Measurements from ENCODE around the gene CHCHD6.

DNA sequence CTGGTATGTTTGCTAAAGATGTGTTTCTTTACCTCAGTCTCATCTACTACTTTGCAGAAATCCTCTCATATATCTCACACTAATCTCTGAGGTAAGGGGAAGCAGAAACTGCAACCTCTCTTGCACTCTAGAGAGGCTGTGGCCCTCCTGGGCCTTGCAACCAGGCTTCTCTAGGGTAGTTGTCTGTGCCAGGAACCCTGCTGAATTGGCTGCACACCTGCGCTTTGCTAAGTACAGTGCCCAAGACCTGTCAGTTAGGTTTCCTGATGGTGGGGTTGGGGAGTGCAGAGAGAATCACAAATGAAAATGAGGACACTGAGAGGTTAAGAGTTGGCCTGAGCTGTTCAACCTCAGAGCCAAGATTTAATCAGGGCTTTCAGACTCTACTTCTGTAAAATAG is 161.7 kb downstream of the CHCHD6 start:
- TF ChIP-seq, protein P1, sequence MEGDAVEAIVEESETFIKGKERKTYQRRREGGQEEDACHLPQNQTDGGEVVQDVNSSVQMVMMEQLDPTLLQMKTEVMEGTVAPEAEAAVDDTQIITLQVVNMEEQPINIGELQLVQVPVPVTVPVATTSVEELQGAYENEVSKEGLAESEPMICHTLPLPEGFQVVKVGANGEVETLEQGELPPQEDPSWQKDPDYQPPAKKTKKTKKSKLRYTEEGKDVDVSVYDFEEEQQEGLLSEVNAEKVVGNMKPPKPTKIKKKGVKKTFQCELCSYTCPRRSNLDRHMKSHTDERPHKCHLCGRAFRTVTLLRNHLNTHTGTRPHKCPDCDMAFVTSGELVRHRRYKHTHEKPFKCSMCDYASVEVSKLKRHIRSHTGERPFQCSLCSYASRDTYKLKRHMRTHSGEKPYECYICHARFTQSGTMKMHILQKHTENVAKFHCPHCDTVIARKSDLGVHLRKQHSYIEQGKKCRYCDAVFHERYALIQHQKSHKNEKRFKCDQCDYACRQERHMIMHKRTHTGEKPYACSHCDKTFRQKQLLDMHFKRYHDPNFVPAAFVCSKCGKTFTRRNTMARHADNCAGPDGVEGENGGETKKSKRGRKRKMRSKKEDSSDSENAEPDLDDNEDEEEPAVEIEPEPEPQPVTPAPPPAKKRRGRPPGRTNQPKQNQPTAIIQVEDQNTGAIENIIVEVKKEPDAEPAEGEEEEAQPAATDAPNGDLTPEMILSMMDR (IDR thresholded peaks at IDR 0.05 in 2 of 3, conservative IDR thresholded peaks at IDR 0.05 in 1 of 3; ENCODE audit: borderline replicate concordance in 1 of 3, insufficient read depth in 1 of 3, low read depth in 2 of 3, low read length in 2 of 3) = no peak
- TF ChIP-seq, protein P2, sequence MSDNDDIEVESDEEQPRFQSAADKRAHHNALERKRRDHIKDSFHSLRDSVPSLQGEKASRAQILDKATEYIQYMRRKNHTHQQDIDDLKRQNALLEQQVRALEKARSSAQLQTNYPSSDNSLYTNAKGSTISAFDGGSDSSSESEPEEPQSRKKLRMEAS (IDR thresholded peaks at IDR 0.05) = no peak
- TF ChIP-seq JUND (IDR thresholded peaks at IDR 0.05) = no peak
- no peak for TF ChIP-seq POLR2A (IDR thresholded peaks at IDR 0.05; ENCODE audit: borderline replicate concordance, extremely low read depth, insufficient read depth, insufficient read length)
- no peak for TF ChIP-seq EZH2phosphoT487 (IDR thresholded peaks at IDR 0.05; ENCODE audit: borderline replicate concordance)
- no peak for TF ChIP-seq EZH2 (IDR thresholded peaks at IDR 0.05)
- no peak for TF ChIP-seq SP1 (IDR thresholded peaks at IDR 0.05; ENCODE audit: low read depth)
- no peak for TF ChIP-seq ZFX (IDR thresholded peaks at IDR 0.05)
- no peak for TF ChIP-seq SIN3A (IDR thresholded peaks at IDR 0.05; ENCODE audit: low read depth)
- TF ChIP-seq YY1 (IDR thresholded peaks at IDR 0.05; ENCODE audit: extremely low read depth, insufficient replicate concordance, low read depth, low read length) = no peak

Data from HCT116 (cell line).